ENCODE results near the gene CALR3. TPM values are rescaled to one million over a fixed set of nuclear protein-coding genes. Genes with fewer than 3 reads are reported as not detected.

The CALR3 gene
- polyA plus RNA-seq, 1 donor from 2014 or later, result not detected

GRCh38 chr19:16460454-16460853 lies 35.5 kb downstream of the CALR3 start:
- H3K9me2 ChIP-seq (ENCODE audit: insufficient read depth, low read length), result no peaks in the 10 kb centered on the region
- H3F3A ChIP-seq (ENCODE audit: insufficient read depth, low read length, poor library complexity, severe bottlenecking), result no peaks in the 10 kb centered on the region
- no peaks in the 10 kb centered on the region for H3K9me3 ChIP-seq (ENCODE audit: low read length)
- H3K27ac ChIP-seq (ENCODE audit: low read length), result no peak overlapping the region
- TF ChIP-seq EP300 (conservative IDR thresholded peaks at IDR 0.05; ENCODE audit: poor library complexity, severe bottlenecking) (no peak), REST (IDR thresholded peaks at IDR 0.05; ENCODE audit: borderline replicate concordance) (no peak), RAD21 (conservative IDR thresholded peaks at IDR 0.05) (no peak), TAF1 (IDR thresholded peaks at IDR 0.05; ENCODE audit: low read depth) (no peak), SMC3 (conservative IDR thresholded peaks at IDR 0.05; ENCODE audit: poor library complexity) (no peak), CTCF (IDR thresholded peaks at IDR 0.05; ENCODE audit: poor library complexity, severe bottlenecking) (no peak), POLR2AphosphoS5 (IDR thresholded peaks at IDR 0.05) (no peak), EZH2 (IDR thresholded peaks at IDR 0.05; ENCODE audit: borderline replicate concordance, insufficient read depth, low read length, poor library complexity, severe bottlenecking) (no peak), MXI1 (conservative IDR thresholded peaks at IDR 0.05; ENCODE audit: poor library complexity, severe bottlenecking) (no peak)
- no peak overlapping the region for H3K4me3 ChIP-seq (ENCODE audit: low read length)
- H3K27me3 ChIP-seq (ENCODE audit: insufficient read depth, low read depth, low read length), result no peaks in the 10 kb centered on the region
- H2AFZ ChIP-seq (ENCODE audit: low read depth, low read length), result no peak overlapping the region
- H3K4me2 ChIP-seq (ENCODE audit: low read length), result no peak overlapping the region
- H3K79me2 ChIP-seq (replicated peaks; ENCODE audit: insufficient read depth, low read length), result peaks cover 71% of the 10 kb centered on the region
- H3K9ac ChIP-seq (ENCODE audit: low read length), result no peak overlapping the region
- H4K20me1 ChIP-seq (ENCODE audit: insufficient read depth), result peaks cover 37% of the 10 kb centered on the region
- no peaks in the 10 kb centered on the region for H3K36me3 ChIP-seq (ENCODE audit: insufficient read depth, low read length)

GRCh38 chr19:16459680-16460079 lies 36.3 kb downstream of the CALR3 start:
- Histone ChIP-seq H2AFZ (ENCODE audit: low read depth, low read length) (no peak overlapping the region), H3K4me3 (ENCODE audit: low read length) (no peak overlapping the region), H3K9ac (ENCODE audit: low read length) (no peak overlapping the region), H3K9me3 (ENCODE audit: low read length) (no peaks in the 10 kb centered on the region), H3K27ac (ENCODE audit: low read length) (no peak overlapping the region), H3K36me3 (ENCODE audit: insufficient read depth, low read length) (no peaks in the 10 kb centered on the region), H4K20me1 (ENCODE audit: insufficient read depth) (peaks cover 37% of the 10 kb centered on the region), H3K4me2 (ENCODE audit: low read length) (no peak overlapping the region), H3F3A (ENCODE audit: insufficient read depth, low read length, poor library complexity, severe bottlenecking) (no peaks in the 10 kb centered on the region), H3K27me3 (ENCODE audit: insufficient read depth, low read depth, low read length) (no peaks in the 10 kb centered on the region), H3K79me2 (replicated peaks; ENCODE audit: insufficient read depth, low read length) (peaks cover 70% of the 10 kb centered on the region), H3K9me2 (ENCODE audit: insufficient read depth, low read length) (no peaks in the 10 kb centered on the region)
- TF ChIP-seq MXI1 (conservative IDR thresholded peaks at IDR 0.05; ENCODE audit: poor library complexity, severe bottlenecking), result no peak
- TF ChIP-seq CTCF (IDR thresholded peaks at IDR 0.05; ENCODE audit: poor library complexity, severe bottlenecking), result no peak

Data from neural cell (in vitro differentiated cells).